NCI-H146 treated with DMSO at 0.1 percent for 48 hours (cell line): ENCODE data around the gene TWF2.
A peak's percentile ranks its signal among the peaks of the same experiment; 100 is the strongest.

Experiments used
- DNase-seq: peaks from one replicate; lab custom pipeline; 2025; ENCODE audit not compliant: unreplicated experiment; lab: John Stamatoyannopoulos, UW

Gene TWF2

GRCh38 chr3:52184690-52185089 is 54.3 kb downstream of the TWF2 start:
- DNase-seq: no peak

GRCh38 chr3:52183786-52184445 is 55.0 kb downstream of the TWF2 start:
- DNase-seq: peak; percentile 48

- DNase-seq: no peak
These were observed 56.3 kb downstream of the TWF2 start for GRCh38 chr3:52182691-52183090.

- DNase-seq: no peak
These were observed 56.8 kb downstream of the TWF2 start for GRCh38 chr3:52182196-52182595.

GRCh38 chr3:52181543-52181942 is 57.4 kb downstream of the TWF2 start:
- no peak for DNase-seq
